Ureter (tissue), 1 donor: Measurements from ENCODE around the gene PSMG3. TPM values are rescaled to one million over a fixed set of nuclear protein-coding genes. Genes with fewer than 3 reads are reported as not detected.

ENCODE experiments used
- DNase-seq: peaks from one replicate; pipeline ENCODE4 v3.0.0-alpha.2; 2020; ENCODE audit warnings: low spot score
- total RNA-seq: library from RNA; stranded (reverse); gene quantifications from one replicate; pipeline ENCODE4 v1.2.4, GENCODE V29; 2023
- donor health status: DM: yes; HTN: yes; CAD: no.

PSMG3 gene
- 32.0 TPM for total RNA-seq

DNA sequence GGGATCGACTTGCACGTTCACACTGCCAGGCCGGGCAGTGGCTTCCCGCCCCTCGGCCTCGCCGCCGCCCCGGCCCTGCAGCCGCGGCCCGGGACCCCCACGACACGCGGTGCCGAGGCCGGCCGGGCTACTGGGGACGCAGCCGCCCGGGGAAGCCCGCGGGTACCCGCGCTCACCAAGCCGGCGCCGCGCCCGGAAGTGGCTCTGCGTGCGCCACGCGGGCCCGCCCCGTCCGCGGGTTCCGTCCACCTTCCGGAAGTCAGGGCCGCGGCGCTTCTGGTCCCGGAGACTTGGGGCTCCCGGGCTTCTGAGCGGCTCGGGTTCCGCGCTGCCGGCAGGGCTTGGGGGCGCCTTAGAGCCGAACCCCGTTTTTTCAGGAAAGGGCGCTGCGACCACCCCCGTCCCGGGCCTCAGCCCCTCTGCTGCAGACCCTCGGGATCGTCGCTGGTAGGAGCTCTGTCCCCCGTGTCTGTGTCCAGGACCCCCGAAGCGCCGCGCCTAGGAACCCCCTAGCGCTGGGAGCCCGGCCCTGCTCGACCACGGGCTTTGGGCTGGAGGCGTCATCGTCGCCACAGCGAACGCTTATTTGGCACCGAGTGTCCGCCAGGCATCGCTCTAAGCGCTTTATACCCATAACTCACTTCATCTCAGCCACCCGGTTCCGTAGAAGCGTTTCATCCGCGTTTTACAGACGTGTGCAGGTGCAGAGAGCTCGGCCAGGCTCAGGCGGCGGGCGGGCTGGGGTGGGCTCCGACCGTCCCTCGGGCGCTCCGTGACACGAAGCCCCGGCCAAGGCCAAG, at the start of gene PSMG3:
PSMG3 (minus strand) TSS at position 200 of the 800 bp plus-strand sequence. CDS start 693 bp downstream, outside the sequence.
- DNase-seq: peak; percentile 93

- no peak for DNase-seq
Measured at GRCh38 chr7:1618475-1618874, 48.6 kb upstream of the PSMG3 start.

DNA sequence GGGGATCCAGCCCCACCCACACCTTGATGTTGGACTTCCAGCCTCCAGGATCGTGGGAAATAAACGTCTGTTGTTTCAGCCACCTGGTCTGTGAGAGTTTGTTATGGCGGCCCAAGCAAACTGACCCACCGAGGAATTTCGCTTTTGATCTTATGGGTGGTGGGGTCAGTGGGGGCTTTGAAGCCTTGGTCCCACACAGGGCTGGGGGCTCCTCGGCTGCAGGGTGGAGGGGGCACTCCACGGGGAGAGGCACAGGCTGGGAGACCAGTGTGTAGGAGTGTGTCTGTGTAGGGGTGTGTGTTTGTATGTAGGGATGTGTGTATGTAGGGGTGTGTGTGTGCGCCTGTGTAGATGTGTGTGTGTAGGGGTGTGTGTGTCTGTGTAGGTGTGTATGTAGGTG, 48.1 kb upstream of the PSMG3 start:
- DNase-seq: no peak

GRCh38 chr7:1616741-1617140, 46.9 kb upstream of the PSMG3 start:
- no peak for DNase-seq

DNA sequence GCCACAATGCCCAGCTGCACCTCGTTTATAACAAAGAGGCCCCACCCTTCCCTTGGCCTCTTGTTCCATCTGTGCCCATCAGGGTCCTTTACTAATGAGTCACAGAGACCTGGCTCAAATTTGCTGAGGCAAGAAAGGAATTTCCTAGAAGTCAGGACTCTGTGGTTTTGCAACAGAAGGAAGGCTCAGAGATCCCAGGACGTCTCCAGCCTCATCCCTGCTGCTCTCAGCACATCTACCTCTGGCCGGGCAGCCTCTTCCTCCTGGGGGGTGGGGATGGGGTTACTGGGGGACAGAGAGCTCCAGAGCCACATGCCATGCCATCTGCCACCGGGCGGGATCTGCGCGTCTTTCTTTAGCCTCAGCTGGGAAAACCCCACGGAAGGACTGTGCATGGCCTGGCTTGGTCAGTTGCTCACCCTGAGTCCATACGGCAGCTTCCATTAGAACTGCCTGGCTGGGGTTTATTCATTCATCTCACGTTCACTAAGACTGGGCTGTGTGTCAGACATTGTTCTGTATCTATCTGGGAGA, 41.9 kb upstream of the PSMG3 start:
- no peak for DNase-seq

DNA sequence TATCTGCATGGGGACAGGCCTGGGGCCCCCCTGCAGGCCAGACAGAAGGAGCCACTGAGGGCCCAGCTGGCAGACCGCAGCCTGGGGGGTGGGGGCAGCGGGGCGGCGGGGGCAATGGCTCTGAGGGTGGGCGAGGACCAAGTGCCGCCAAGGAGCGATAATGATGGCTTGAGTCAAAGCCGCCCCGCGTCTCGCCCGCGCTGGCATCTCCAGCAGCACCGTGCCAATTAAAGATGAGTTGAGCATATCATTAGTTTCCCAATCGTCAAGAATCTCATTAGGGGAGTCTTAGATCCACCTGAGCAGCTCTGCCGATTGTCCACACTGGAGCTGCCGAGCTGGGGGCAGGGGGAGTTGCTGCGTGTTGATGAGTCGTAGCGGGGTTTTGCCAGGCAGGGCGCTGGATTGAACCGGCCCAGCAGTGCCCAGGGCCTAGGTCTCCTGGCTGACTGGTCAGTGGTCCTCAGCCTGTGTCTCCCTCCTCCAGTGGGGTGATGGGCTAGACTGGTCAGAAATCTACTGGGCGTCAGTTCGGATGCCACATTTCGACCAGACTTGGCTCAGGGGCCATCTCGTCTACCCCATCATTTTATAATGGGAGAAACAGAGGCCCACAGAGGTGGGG, 41.0 kb upstream of the PSMG3 start:
- no peak for DNase-seq

DNA sequence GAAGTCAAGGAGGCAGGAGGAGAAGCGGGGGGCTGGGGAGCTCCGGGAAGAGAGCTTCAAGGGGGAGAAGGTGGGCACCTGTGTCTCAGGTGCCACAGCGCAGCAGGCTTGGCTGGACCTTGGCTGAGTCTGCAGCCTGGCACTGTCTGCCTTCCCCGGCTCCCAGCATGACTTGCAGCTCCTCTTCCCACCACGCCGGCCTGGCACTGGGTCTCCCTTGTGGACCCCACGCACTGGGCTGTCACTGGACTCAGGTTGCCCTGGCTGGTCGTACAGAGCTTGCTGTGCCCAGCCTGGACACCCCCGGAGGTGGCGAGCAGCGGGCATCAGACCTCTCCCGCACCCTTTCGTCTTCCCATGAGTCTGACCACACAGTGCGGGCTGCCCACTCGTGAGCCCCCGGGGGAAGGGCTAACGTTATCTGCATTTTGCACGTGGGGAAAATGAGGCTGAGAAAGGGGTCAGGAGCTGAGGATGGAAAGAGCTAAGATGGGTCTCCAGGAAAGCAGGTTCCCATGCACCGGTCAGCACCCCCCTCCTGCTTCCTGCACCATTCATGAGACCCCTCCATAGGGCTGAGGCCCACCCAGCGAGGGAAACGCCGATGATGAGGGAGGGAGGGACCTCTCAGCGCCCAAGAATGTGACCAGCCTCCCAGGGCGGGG, 40.3 kb upstream of the PSMG3 start:
- no peak for DNase-seq

DNA sequence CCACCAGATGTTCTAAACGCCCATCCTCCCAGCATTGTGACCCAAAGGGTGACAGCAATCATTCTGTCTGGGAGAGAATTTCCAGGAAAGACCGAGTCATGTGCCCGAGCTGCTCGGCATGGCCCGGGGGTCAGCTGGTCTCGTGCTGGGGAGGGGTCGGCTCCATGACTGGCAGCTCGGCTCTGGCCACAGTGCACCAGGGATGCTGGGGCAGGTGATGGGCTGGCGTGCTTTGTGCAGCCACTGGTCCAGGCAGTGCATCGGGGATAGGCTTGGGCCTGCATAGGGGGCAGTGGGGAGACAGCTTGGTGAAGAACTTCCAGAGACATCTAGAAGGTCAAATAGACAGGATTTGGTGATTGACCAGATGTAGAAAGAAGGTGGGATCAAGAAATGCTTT, 39.2 kb upstream of the PSMG3 start:
- no peak for DNase-seq

DNA sequence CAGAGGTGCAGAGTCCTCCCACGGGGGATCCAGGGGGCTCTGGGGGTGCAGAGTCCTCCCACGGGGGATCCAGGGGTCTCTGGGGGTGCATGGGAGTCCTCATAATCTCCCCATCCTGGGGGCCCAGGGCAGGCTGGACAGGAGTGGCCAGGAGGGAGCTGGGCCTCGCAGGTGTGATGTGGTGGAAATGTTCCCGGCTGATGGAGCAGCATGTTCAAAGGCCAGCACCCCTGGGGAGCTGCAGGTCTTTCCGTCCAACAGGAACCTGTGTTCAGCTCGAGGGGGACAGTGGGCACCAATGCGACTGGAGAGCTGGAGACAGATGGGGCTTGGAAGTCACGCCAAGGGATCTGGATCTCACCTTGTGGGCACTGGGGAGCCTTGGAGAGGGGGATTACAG, 38.5 kb upstream of the PSMG3 start:
- DNase-seq: no peak

DNA sequence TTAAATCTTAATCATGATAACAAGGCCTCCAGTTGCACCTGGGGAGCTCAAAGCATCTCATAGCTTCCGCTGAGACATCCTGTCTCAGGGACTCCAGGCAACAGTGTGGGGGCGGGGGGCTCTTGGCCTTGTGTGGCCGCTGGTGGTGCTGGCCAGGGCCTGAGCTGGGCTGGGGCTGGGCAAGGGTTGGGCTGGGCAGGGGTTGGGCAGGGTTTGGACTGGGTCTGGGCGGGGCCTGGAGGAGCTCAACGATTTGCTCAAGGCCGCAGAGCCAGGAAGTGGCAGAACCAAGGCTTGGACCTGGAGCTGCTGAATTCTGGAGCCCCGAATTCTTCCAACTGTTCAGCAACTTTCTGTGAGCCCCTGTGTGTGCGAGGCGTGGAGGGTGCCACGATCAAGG, 37.9 kb upstream of the PSMG3 start:
- DNase-seq: no peak

GRCh38 chr7:1607001-1607400, 37.2 kb upstream of the PSMG3 start:
- DNase-seq: no peak

GRCh38 chr7:1604383-1604782, 34.6 kb upstream of the PSMG3 start:
- DNase-seq: no peak

DNA sequence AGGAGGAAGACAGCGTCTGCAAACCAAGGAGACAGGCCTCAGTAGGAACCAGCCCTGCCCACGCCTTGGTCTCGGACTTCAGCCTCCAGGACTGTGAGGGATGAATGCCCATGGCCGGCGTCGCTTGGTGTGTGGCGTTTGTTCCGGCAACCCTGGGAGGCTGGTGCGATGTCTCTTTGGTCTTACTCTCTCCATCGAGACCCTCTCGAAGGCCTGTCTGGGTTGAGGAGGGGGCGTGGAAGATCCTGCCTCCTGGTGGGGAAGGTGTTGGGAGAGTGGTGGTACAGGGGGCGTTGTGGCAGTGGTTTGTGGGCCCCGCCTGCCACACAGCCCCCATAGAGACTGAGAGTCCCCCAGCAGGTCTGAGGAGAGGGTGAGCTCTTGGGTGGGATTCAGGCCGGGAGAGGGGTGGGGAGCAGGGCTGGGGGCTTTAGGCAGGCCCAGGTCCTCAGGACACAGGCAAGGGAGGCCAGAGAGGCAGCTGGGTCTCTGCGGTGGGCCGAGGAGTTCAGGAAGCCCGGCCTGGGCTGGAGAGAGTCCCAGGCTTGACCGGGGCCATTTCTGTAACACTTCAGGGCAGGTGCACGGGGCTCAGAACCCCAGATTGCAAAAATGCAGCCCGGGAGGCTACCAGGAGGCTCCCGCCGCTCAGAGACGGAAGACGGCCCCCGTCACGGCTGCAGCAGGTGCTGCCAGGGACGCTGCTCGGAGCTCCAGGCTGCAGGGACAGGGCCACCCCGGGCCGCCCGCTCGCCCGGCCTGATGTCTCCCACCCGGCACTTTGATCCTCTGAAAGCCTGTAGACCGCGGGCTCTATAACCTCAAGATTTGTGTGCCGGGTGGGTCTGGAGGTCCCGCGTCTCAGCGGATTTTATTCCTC, 33.8 kb upstream of the PSMG3 start:
- DNase-seq: no peak

- no peak for DNase-seq
Measured at GRCh38 chr7:1602386-1602785, 32.6 kb upstream of the PSMG3 start.

DNA sequence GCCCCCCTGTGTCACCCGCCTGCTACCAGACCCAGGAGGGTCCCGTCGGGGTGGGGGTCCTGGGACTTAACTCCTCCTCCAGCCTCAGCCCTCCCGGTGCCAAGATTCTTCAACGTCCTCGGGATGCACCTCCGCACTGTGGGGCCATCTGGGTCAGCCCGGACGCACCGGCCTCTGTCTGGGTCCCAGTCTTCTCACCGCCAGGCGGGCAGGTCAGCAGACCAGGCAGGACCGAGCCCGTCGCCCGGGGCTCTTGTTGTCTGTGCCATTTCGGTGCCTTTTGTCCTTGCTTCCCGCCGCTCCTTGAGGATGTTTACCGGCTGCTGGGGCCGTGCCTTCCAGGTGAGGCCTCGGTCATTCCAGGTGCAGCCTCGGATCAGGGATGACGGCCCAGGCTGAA, 32.1 kb upstream of the PSMG3 start:
- DNase-seq: no peak

- DNase-seq: no peak
Measured at GRCh38 chr7:1599640-1600395, 30.0 kb upstream of the PSMG3 start.

DNA sequence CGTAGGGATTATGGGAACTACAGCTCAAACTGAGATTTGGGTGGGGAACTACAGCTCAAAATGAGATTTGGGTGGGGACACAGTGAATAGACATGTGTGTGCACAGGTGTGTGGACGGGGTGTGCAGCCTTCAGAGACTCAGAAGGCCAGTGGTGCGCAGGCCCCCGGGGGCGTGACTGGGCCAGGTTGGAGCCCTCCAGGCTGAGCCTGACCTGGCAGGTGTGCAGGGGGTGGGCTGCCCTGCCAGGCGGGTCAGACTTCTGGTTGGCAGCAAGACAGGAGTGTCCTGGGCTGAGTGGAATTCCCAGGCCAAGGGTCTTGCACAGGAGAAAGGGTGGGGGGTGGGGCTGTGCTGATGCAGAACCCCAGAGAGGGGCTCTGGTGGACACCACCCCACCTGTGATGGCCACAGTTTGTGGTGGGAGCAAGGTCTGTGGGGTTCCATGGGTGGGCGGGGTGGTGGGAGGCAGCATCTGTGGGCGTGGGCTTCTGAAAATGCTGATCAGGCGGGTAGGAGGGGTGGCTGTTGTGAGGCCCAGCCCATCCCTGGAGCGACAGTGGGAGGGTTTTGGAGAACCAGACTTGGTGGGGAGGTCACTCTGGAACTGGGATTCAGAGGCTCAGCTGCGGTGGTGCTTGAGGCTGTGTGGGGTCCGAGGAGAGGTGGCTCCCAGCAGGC, 29.3 kb upstream of the PSMG3 start:
- no peak for DNase-seq

- no peak for DNase-seq
Measured at GRCh38 chr7:1598286-1598685, 28.5 kb upstream of the PSMG3 start.

GRCh38 chr7:1597791-1598190, 28.0 kb upstream of the PSMG3 start:
- DNase-seq: no peak

GRCh38 chr7:1597066-1597760, 27.4 kb upstream of the PSMG3 start:
- no peak for DNase-seq
